Activated CD8-positive, alpha-beta memory T cell treated with anti-CD3 and anti-CD28 coated beads for 36 hours (primary cell): Measurements from ENCODE around the gene TSG101. TPM values are rescaled to one million over a fixed set of nuclear protein-coding genes. Genes with fewer than 3 reads are reported as not detected.

Experiments used
- CTCF ChIA-PET: fragments of 350-600 bp; sonication (Branson Sonifier 250); formaldehyde crosslinking; loops from one replicate; lab custom pipeline; 2021; ENCODE audit warnings: antibody characterized with exemption; lab: Charles Lee
- POLR2A ChIA-PET: fragments of 350-600 bp; sonication (Branson Sonifier 250); formaldehyde crosslinking; loops from one replicate; lab custom pipeline; 2021; ENCODE audit warnings: antibody characterized with exemption; lab: Charles Lee
- total RNA-seq, 2 experiments: library from RNA; stranded (reverse); gene quantifications; one replicate each; pipeline ENCODE4 v1.2.3, GENCODE V29; 2021

TSG101 gene
- total RNA-seq, 2 experiments from 2014 or later: 48.1 to 49.0 TPM

DNA sequence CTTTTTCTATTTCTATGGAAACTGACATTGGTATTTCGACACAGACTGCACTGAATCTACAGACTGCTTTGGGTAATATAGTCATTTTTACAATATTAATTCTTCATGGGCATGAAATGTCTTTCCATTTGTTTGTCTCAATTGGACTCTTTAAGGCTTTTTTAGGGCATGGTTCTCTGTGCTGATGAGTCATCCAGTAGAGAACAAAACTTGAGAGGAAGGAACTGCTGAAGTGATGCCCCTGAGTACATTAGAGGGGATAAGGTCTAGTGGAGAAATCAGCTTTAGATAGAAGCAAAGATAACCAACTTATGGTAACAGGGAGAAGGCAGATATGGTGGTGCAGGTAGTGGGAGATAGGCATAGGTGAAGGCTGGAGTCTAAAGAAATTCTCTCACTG lies 25.1 kb downstream of the TSG101 start:
- ChIA-PET CTCF (no interaction called here), POLR2A (no interaction called here)

DNA sequence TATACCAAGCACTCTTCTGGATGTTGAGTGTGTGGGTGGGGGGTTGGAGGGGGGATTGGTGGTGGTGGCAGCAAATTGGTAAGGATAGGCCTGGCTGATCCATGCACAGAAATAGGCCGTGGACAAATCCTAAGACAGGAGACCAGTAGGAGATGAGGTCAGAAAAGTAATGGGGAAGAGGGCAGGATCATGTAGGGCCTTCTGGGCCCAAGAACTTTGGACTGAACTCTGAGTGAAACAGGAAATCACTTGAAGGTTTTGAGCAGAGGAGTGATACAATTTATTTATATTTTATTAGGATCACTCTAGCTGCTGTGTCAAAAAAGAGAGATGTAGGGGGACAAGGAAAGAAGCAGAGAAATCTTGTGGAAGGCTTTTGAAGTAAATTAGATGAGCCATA lies 28.7 kb downstream of the TSG101 start:
- ChIA-PET CTCF (no interaction called here), POLR2A (no interaction called here)

DNA sequence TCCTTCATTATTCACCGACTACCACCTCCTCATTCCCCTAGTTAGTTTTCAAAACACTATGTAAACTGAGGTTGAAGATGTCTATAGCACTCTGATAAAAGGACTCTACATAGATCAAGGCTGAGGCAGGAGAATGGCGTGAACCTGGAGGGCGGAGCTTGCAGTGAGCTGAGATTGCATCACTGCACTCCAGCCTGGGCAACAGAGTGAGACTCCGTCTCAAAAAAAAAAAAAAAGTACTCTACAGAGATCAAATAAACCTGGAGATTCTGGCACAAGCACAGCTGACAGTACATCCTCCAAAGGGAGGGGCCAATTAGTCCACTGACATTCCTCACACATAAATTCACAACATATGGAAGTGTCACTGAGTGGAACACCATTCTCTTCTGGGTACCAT lies 31.0 kb downstream of the TSG101 start:
- POLR2A ChIA-PET: no interaction called here
- CTCF ChIA-PET: interaction anchor here (0.7 kb wide), 1 partner anchor 28 kb away, joined by 3 read pairs; no protein-coding TSS in a partner anchor

DNA sequence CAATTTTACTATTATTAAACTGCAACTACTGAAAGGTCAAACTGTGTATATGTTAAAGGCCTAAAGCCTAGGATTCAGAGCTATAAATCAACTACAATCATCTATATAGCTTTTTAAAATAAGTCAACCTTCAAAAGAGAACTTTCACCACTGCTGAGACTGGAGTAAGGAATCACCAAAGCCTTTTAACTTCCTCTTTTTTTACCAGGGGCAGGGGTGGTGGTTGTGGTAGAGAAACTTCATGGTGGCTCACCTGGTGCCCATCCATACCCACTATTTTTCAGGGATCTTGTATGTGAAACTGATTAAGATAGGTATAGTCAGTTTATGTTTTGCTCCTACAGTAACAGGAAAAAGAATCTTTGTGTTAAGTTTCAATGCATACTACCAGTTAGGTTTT lies 31.5 kb downstream of the TSG101 start:
- ChIA-PET CTCF (interaction anchor here (0.7 to 1.2 kb wide), 2 partner anchors 28 to 45 kb away, joined by 3 read pairs; no protein-coding TSS in a partner anchor), POLR2A (no interaction called here)

DNA sequence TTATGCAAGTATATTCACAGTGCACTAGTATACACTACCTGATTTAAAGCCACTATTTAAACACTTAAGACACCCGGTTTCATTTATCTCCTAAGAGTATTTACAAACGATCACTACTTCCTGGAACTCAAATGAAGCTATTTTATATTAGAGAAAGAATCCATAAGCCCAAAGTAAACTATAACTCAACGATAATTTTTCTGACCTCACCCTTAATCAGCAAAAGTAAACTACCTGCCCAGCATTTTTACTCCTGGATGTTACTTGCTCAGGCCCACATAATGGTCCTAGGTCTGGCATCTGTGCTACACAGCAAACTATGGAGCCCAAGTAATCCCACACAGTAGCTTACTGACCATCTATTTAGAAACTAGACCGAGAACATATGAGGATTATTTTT lies 33.4 kb downstream of the TSG101 start:
- CTCF ChIA-PET: no interaction called here
- POLR2A ChIA-PET: interaction anchor here (0.6 kb wide), 1 partner anchor 89 kb away, joined by 3 read pairs; no protein-coding TSS in a partner anchor

DNA sequence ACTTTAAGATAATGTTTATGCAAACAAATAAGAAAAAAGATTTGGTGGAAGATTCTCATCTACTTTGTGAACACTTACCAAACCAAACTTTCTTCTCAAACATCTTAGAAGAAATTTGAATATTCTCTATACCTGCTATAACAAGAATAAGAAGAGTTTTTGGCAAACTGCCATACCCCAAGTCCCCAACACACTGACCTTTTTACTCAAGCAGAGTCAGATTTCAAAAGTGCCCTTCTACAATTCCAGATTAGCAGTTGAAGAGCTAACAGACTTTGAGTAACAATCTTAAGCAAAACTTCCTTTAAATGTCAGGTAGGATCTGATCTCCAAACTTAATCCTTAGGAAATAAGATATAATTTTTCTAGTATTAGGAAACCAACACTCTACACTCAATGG lies 33.9 kb downstream of the TSG101 start:
- CTCF ChIA-PET: no interaction called here
- POLR2A ChIA-PET: interaction anchor here (0.6 kb wide), 1 partner anchor 89 kb away, joined by 3 read pairs; no protein-coding TSS in a partner anchor

DNA sequence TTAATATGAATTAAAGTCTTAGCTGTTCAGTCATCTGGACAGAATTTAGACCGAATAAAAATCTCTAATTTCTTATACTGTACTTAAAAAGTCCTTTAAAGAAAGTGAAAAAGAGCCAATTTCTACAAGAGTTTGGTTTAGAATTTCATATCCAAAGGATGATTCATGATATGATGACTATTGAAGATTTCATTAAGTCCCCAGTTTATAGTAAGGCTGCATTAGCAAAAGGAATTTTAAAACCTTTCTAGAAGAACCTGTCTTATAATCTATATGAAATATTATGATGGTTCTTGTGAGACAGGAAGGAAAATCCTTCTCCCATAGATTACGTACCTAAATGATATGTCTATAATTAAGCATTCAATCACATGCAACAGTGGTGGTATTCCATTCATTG lies 34.8 kb downstream of the TSG101 start:
- ChIA-PET POLR2A (no interaction called here), CTCF (no interaction called here)

DNA sequence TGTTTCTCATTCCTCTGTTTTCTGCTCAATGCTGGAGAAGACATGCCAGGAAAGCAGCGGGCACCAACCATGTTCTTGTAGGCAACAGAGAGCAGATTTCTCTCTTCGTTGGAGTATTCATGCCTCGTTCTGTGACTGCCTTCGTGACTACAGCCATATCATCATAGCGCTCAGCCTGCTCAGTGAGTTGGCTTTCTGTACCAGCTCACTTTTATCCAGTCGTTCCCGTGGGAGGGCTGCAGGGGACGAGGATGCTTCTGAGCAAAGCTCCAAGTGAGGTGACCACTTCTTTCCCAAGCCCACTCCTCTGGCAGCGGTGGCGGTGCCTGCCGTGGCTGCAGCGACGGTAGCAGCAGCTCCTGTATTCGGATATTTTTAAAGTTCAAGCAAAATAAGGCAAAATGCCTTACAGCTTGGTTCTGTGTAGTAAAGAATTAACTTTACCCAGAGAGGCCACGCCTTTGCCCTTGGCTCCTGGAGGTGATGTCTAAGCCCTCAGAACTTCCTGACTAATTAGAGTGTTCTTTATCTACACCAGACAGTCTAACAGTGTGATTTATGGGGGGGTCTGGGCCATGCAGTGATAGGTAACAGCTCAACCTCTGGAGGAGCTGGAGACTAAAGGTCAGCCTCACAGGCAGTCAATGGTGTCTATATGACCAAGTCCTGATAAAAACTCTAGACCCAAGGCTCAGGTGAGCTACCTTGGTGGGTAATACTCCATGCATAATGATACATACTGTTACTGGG lies 35.8 kb downstream of the TSG101 start:
- ChIA-PET CTCF (interaction anchor here (0.8 kb wide), 1 partner anchor 274 kb away, joined by 3 read pairs; no protein-coding TSS in a partner anchor), POLR2A (no interaction called here)

DNA sequence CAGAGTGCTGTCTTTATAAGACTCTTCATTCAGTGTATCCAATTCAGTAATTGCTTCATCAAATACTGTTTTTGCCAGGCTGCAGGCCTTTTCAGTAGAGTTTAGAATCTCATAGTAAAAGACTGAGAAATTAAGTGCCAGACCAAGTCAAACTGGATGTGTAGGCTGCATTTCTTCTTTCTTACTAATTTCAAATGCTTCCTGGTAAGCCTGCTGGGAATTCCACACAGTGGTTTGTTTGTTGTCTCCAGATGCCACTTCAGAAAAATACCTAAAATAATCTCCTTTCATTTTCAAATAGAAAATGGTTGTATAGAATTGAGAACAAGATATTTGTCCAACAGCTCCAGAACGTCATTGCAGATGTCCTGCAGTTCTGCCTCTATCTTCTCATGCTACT lies 36.4 kb downstream of the TSG101 start:
- CTCF ChIA-PET: interaction anchor here (0.8 kb wide), 1 partner anchor 274 kb away, joined by 3 read pairs; no protein-coding TSS in a partner anchor
- POLR2A ChIA-PET: no interaction called here

DNA sequence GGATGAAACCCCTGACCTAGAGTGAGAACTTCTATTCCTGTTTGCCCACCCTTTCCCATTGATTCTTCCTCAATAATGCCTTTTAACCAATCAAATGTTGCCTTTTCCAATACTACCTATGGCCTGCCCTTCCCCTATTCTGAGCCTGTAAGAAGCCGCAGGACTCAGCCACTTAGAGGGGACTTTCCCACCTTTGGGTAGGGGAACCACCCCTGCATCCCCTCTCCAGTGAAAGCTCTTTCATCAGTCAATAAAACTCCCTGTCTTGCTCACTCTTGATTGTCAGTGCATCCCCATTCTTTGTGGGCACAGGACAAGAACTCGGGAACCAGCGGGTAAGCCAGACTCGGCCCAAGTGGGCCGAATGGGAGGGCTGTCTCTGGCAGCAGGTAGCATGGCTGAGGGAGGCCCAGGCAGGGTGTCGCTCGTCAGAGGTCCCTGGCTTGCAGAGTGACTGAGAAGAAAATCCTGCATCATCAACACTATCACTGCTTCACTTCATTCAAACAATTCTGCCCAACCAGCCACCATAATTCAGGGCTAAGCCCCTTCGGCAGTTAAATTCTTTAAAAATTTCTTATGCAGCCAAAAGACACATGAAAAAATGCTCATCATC lies 40.7 kb downstream of the TSG101 start:
- POLR2A ChIA-PET: no interaction called here
- CTCF ChIA-PET: no interaction called here

DNA sequence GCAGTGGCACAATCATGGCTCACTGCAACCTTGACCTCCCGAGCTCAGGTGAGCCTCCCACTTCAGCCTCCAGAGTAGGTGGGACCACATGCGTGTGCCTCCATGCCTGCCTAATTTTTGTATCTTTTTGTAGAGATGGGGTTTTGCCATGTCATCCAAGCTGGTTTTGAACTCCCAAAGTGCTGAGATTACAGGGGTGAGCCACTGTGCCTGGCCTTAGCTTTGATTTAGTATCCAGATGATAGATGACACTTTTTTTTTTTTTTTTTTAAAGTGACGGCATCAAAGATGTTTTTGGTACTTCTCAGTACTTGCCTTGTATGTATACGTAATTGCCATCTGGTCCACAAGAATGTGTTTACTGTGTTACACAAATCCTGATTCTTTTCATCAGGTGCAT lies 47.7 kb downstream of the TSG101 start:
- POLR2A ChIA-PET: no interaction called here
- CTCF ChIA-PET: no interaction called here

DNA sequence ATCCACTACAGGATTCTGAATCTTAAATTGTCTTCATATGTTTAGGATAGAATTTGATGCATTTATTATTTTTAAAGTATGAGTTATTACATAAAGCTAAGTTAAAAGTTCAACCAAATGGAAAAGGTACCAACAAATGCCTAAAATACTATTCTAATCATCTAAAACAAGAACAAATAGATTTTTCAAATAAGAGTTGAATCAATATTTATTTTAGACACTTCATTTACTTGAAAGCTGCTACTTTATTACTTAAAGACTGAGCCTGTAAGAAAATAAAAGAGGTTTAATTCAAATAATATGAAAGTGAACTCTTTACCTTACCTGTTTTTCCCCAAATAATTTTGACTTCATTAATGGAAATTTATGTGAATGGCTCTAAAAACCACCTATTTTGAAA lies 54.2 kb downstream of the TSG101 start:
- CTCF ChIA-PET: no interaction called here
- POLR2A ChIA-PET: no interaction called here

DNA sequence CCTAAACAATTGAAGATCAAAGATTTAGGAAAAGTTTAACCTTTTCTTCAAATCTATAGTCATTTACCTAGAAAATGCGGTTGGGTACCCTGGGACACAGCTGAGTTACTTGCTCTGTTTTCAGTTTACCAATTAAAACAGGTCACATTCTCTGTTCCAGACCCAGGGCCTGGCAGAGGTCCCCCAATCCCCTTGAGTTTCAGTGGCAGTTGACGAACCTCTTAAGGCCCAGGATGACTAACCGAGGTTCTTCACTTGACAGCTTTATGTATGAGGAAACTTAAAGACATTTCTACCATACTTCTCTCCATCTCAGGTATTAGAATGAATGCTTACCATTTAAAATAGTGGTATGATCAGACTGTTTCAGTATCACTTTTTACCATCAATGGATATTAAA lies 54.7 kb downstream of the TSG101 start:
- ChIA-PET CTCF (no interaction called here), POLR2A (no interaction called here)

DNA sequence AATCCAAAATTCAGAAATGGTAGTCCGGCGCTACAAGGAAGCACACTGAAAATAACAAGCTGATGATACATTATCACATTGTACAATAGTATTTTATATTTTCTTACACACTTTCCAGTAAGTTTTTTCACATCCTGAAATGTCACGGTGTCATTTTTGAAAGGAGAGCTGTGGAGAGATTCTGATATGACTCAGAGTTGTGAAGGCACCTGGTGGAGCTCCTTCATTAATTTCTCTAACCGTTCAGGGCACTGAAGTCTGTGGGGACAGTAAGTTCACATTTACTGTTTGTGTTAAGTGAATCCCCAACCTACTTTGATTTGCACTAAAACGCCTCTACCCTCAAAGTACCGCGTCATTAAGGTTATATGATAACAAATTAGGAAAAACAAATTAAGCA lies 57.8 kb downstream of the TSG101 start:
- CTCF ChIA-PET: no interaction called here

DNA sequence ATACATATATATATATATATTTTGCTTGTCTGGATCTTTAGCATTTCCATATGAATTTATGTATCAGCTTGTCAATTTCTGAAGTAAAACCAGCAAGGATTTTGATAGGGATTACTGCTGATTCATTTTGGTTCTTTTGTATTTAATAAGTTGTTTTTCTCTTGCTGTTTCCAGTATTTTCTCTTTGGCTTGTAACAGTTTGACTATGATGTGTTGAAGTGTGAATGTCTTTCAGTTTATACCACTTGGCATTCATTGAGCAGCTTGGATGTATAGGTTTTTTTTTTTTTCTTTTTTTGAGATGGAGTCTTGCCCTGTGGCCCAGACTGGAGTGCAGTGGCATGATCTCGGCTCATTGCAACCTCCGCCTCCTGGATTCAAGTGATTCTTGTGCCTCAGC lies 58.7 kb downstream of the TSG101 start:
- ChIA-PET CTCF (no interaction called here), POLR2A (interaction anchor here (0.5 kb wide), 1 partner anchor 105 kb away, joined by 12 read pairs; no protein-coding TSS in a partner anchor)

More for the DNA sequence above, 57.8 kb downstream of the TSG101 start:
- POLR2A ChIA-PET: no interaction called here

DNA sequence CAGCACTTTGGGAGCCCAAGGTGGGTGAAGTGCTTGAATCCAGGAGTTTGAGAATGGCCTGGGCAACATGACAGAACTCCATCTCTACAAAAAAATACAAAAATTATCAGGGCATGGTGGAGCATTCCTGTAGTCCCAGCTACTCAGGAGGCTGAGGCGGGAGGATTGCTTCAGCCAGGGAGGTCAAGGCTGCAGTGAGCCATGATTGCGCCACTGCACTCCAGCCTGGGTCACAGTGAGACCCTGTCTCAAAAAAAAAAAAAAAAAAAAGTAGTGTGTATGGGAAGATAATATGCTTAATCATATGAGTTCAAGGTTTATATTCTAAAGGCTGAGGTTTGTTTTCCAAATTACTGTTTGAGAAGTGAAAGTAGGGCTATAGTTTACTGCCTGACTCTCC lies 60.3 kb downstream of the TSG101 start:
- ChIA-PET CTCF (no interaction called here), POLR2A (no interaction called here)

DNA sequence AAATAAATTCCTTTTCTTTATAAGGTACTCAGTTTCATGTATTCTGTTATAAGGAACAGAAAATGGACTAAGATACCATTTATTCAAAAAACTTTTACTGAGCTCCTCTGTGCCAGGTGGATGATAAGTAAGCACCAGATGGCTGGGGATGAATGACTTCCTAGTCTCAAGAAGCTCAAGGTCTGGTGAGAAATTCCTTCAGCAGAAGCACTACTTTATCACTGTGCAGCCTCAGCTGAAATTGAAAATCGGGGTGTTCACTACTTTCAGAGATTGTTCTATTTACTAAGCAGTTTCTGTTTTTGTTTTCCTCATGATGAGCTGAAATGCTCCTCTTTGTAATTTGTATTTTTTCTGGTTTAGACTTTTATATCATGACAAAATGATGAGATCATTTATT lies 63.3 kb downstream of the TSG101 start:
- POLR2A ChIA-PET: interaction anchor here (0.5 to 0.6 kb wide), 2 partner anchors 45 to 63 kb away, joined by 3 to 4 read pairs; no protein-coding TSS in a partner anchor

DNA sequence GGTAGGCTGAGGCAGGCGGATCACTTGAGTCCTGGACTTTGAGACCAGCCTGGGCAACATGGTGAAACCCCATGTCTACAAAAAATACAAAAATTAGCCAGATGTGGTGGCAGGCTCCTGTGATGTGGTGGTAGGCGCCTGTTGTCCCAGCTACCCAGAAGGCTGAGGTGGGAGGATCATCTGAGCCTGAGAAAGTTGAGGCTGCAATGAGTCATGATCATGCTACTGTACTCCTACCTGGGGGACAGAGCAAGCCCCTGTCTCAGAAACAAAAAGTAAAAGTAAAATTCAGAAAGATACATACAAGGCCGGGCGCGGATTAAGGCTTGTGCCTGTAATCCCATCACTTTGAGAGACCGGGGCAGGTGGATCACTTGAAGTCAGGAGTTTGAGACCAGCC lies 64.8 kb downstream of the TSG101 start:
- ChIA-PET CTCF (no interaction called here), POLR2A (no interaction called here)

More for the DNA sequence above, 63.3 kb downstream of the TSG101 start:
- CTCF ChIA-PET: no interaction called here

DNA sequence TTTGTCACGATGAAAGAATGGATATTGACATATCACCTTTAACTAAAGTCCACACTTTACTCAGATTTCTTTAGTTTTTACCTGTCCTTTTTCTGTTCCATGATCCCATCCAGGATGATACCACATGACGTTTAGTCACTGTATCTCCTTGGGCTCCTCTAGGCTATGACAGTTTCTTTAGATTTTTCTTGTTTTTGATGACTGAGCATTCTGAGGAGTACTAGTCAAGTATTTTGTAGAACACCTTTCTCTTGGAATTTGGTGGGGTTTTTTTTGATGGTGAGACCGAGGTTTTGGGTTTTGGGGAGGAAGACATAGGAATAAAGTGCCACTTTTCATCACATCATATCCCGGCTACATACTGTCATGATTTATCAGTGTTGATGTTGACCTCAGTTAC lies 67.1 kb downstream of the TSG101 start:
- POLR2A ChIA-PET: no interaction called here
- CTCF ChIA-PET: no interaction called here

DNA sequence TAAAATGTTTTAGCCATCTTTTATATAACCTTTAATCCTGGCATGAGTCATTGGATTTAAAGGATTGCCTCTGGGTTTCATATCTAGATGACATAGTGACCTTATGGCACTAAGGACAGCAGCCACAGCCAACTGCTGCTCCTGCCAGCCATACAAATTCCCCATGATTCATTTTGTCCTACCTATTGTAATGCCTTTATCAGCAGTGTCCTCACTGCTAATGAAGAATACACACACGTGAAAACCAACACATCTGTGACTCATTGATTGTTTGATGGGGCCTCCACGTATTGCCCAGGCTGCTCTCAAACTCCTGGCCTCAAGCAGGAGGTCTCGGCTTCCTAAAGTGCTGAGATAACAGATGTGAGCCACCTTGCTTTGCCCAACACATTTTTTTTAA lies 69.3 kb downstream of the TSG101 start:
- CTCF ChIA-PET: no interaction called here

More for the DNA sequence above, 69.3 kb downstream of the TSG101 start:
- POLR2A ChIA-PET: no interaction called here
